Gastroesophageal sphincter (tissue), 4 donors: ENCODE results near the gene AMER3. TPM values are rescaled to one million over a fixed set of nuclear protein-coding genes. Genes with fewer than 3 reads are reported as not detected.
"Not testable (repeated sequence)": the region's sequence is repeated elsewhere in the genome, so short reads cannot be mapped to it uniquely, and the experiment has no call there.

Experiments
- ATAC-seq: fragments of 150-250 bp; one replicate; pipeline ENCODE4 v1.9.1; 2016; ENCODE audit warnings: mild to moderate bottlenecking, moderate library complexity
- H3K27ac ChIP-seq, 4 donors: fragments of 200-600 bp; sonication (generic) in 3 of 4; 1 replicate in 3 of 4; 2 replicates in 1 of 4; pipeline ENCODE4 v1.5.1; 2016 to 2019
- H3K27me3 ChIP-seq: fragments of 200-600 bp; sonication (generic); one replicate; pipeline ENCODE4 v1.5.1; 2019
- H3K36me3 ChIP-seq, 2 donors: fragments of 200-600 bp; sonication (generic); one replicate each; pipeline ENCODE4 v1.5.1; 2019; ENCODE audit warnings: control low read depth in 1 of 2
- H3K4me1 ChIP-seq, 3 donors: fragments of 200-600 bp; sonication (generic); 1 replicate in 2 of 3; 2 replicates in 1 of 3; pipeline ENCODE4 v1.5.1; 2016 to 2019; ENCODE audit warnings: control low read depth in 2 of 3
- H3K4me3 ChIP-seq, 2 donors: fragments of 200-600 bp; sonication (generic); one replicate each; pipeline ENCODE4 v1.5.1; 2019; ENCODE audit warnings: mild to moderate bottlenecking in 1 of 2, moderate library complexity in 1 of 2
- H3K9me3 ChIP-seq, 3 donors: fragments of 200-600 bp; sonication (generic); one replicate each; pipeline ENCODE4 v1.5.1; 2017 to 2019; ENCODE audit warnings: control low read depth in 2 of 3
- CTCF ChIP-seq, 4 experiments: fragments of 200-600 bp in 2 of 4; fragments of 450-650 bp in 2 of 4; sonication (generic) in 1 of 4; IDR thresholded peaks; one replicate each; pipeline ENCODE4 v1.5.1; 2017 to 2019; ENCODE audit warnings: antibody characterized with exemption in 4 of 4, mild to moderate bottlenecking in 2 of 4, moderate library complexity in 2 of 4
- EP300 ChIP-seq: sonication (generic); formaldehyde crosslinking; IDR thresholded peaks from one replicate; pipeline ENCODE4 v1.6.1; 2017; ENCODE audit warnings: antibody characterized with exemption, mild to moderate bottlenecking
- POLR2A ChIP-seq, 2 donors: fragments of 450-650 bp; IDR thresholded peaks; one replicate each; pipeline ENCODE4 v1.6.1; 2017; ENCODE audit warnings: antibody characterized with exemption in 2 of 2, mild to moderate bottlenecking in 2 of 2, moderate library complexity in 1 of 2
- POLR2AphosphoS5 ChIP-seq: sonication (generic); formaldehyde crosslinking; IDR thresholded peaks from one replicate; pipeline ENCODE4 v1.6.1; 2017; ENCODE audit warnings: antibody characterized with exemption
- WGBS, 2 donors: methylation state at CpG; one replicate each; pipeline ENCODE4 v1.1.5; 2018; ENCODE audit warnings: low coverage in 1 of 2; 5-methylcytosine and 5-hydroxymethylcytosine counted together
- total RNA-seq, 4 donors: library from RNA; depleted of rRNA; stranded (reverse); fragments of >200 nt; gene quantifications; one replicate each; pipeline ENCODE4 v1.1.0, GENCODE V29; 2016

The AMER3 gene, protein sequence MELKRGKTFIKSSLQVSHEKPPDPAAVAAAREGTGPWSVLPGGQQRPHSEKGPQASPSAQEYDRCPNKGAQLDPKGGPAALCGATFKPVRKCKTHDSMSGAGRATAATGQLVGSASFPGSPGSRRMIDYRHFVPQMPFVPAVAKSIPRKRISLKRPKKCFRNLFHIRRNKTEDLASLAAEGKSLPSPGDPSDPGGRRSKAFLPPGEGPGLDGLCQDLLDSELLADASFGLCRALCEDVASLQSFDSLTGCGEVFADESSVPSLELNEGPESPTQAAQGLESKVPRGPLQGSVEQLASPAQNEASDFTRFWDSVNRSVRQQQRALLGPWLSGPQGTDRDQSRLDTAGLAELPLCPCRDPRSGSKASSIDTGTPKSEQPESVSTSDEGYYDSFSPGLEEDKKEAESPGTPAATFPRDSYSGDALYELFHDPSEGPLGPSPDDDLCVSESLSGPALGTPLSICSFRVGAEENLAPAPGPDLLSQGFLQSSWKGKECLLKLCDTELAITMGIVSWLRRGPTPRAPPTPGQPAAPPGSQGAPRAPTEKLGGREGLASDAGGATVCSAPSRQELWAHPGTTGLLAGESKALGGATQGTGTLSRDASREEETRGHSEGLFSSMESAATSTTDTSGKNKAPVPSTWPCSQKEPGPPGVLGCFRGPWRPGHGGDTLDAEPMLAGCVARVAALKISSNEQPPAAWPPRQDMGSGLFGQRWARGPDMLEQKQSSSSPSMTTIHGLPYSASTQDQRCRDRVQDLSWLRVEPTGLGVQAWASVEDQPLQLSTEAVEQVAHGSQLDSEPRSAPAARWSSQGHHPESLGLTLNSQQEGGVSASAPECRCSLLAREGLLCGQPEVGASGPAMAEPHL
- under 1 TPM in 1 of 4 donors, not detected in 3; 0.27 TPM for total RNA-seq

- ATAC-seq: no peak
- H3K9me3 ChIP-seq: no peaks in the 10 kb centered on the region
- H3K27me3 ChIP-seq: peaks cover 87% of the 10 kb centered on the region
- TF ChIP-seq POLR2AphosphoS5: no peak
- no peak for TF ChIP-seq CTCF (IDR thresholded peaks at IDR 0.05)
- no peak for TF ChIP-seq POLR2A (IDR thresholded peaks at IDR 0.05)
- no peak for TF ChIP-seq EP300
- peaks cover 0 to 13% (median 3%) of the 10 kb centered on the region in 3 donors for H3K4me1 ChIP-seq
- WGBS, 2 donors: 4 to 7% methylated on average over 4 to 5 of the region's 43 CpGs
- H3K36me3 ChIP-seq: no peaks in the 10 kb centered on the region
- no peak within 1 kb of the TSS for H3K27ac ChIP-seq
- peak within 1 kb of the TSS in 1 of 2 donors; percentile 33 for H3K4me3 ChIP-seq
Measured at GRCh38 chr2:130755256-130756052, at the start of gene AMER3. TSS of gene AMER3 (plus strand) at chr2:130755540. CDS start at chr2:130762073, 6,533 bp downstream.

DNA sequence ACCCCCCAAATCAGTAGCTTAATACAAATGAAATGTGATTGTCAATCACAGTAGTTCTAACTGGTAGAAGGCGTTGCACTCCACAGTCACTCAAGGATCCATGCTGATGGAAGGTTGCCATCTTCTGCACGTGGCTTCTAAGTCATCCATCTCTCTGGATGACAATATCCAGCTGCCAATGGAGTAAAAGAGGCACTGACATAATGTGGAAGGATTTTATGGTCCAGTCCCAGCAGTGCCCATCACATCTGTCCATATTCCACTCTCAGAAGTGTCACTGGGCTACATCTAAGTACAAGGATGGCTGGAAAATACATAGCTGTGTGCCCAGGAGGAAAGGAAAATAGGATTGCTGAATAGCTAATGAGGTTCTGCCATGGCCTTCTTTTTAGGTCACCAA, 40.5 kb upstream of the AMER3 start:
- WGBS, 2 donors: no CpG with 5 or more reads among the region's 2 CpGs
- not testable (repeated sequence) for H3K27ac ChIP-seq, H3K4me3 ChIP-seq, H3K4me1 ChIP-seq, H3K36me3 ChIP-seq, H3K9me3 ChIP-seq, H3K27me3 ChIP-seq, ATAC-seq

- no CpG with 5 or more reads among the region's 8 CpGs for WGBS, 2 donors
- no peaks in the 10 kb centered on the region for H3K36me3 ChIP-seq
- ATAC-seq: no peak
- peaks cover 18% of the 10 kb centered on the region for H3K27me3 ChIP-seq
- H3K4me1 ChIP-seq: no peaks in the 10 kb centered on the region
- TF ChIP-seq POLR2AphosphoS5 (no peak), EP300 (no peak), POLR2A (IDR thresholded peaks at IDR 0.05) (no peak), CTCF (IDR thresholded peaks at IDR 0.05) (no peak)
- H3K9me3 ChIP-seq: no peaks in the 10 kb centered on the region
- no peak overlapping the region for H3K27ac ChIP-seq
- H3K4me3 ChIP-seq: no peak overlapping the region
Measured at GRCh38 chr2:130720036-130720435, 35.3 kb upstream of the AMER3 start.

DNA sequence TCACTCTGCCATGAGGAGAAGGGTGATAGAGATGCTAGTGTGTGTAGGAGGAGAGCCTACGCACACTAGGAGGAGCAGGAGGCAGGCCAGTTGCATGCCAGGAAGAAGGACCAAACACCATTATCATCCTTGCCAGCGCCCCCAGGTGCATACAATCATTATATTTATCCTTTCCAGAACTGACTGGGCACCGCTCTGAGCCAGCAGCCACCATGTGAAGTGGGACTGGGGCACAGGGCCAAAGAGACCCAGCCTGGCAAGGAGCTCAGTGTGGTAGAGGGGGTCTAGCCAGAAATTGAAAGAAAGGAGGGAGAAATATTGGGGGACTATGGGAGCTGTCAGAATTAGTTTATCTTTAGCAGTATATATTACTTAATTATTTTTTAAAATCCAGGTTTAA, 34.8 kb upstream of the AMER3 start:
- ATAC-seq: no peak

More for the DNA sequence above, 34.8 kb upstream of the AMER3 start:
- H3K9me3 ChIP-seq: no peaks in the 10 kb centered on the region
- no peaks in the 10 kb centered on the region for H3K36me3 ChIP-seq
- 86 to 100% methylated on average over 1 of the region's 3 CpGs for WGBS, 2 donors
- H3K27me3 ChIP-seq: peaks cover 18% of the 10 kb centered on the region
- TF ChIP-seq POLR2AphosphoS5: no peak
- TF ChIP-seq CTCF (IDR thresholded peaks at IDR 0.05): no peak
- no peak for TF ChIP-seq EP300
- no peak for TF ChIP-seq POLR2A (IDR thresholded peaks at IDR 0.05)
- no peak overlapping the region for H3K27ac ChIP-seq
- H3K4me3 ChIP-seq: no peak overlapping the region
- no peaks in the 10 kb centered on the region for H3K4me1 ChIP-seq
